NCI-H1048 (cell line): ENCODE measurements around the gene C2CD4C.
"Not testable (repeated sequence)": the region's sequence is repeated elsewhere in the genome, so short reads cannot be mapped to it uniquely, and the experiment has no call there.

ENCODE experiments used
- DNase-seq: peaks from one replicate; lab custom pipeline; 2025; lab: John Stamatoyannopoulos, UW

C2CD4C gene

GRCh38 chr19:438416-438958 lies 29.5 kb upstream of the C2CD4C start:
- no peak for DNase-seq

GRCh38 chr19:437041-437440 lies 28.1 kb upstream of the C2CD4C start:
- no peak for DNase-seq

- no peak for DNase-seq
Measured at GRCh38 chr19:436413-436950, 27.5 kb upstream of the C2CD4C start.

GRCh38 chr19:435707-436412 lies 26.9 kb upstream of the C2CD4C start:
- DNase-seq, result no peak

- no peak for DNase-seq
Measured at GRCh38 chr19:435056-435706, 26.2 kb upstream of the C2CD4C start.

GRCh38 chr19:434152-434960 lies 25.4 kb upstream of the C2CD4C start:
- no peak for DNase-seq

GRCh38 chr19:430701-431100 lies 21.8 kb upstream of the C2CD4C start:
- DNase-seq, result no peak

- DNase-seq, result no peak
Measured at GRCh38 chr19:428149-428548, 19.2 kb upstream of the C2CD4C start.

GRCh38 chr19:427675-428074 lies 18.7 kb upstream of the C2CD4C start:
- DNase-seq, result not testable (repeated sequence)

- no peak for DNase-seq
Measured at GRCh38 chr19:426725-427445, 17.9 kb upstream of the C2CD4C start.

- no peak for DNase-seq
Measured at GRCh38 chr19:425056-425455, 16.1 kb upstream of the C2CD4C start.

- DNase-seq, result no peak
Measured at GRCh38 chr19:424546-424945, 15.6 kb upstream of the C2CD4C start.

GRCh38 chr19:423691-424466 lies 14.9 kb upstream of the C2CD4C start:
- DNase-seq, result no peak

GRCh38 chr19:422917-423226 lies 13.9 kb upstream of the C2CD4C start:
- not testable (repeated sequence) for DNase-seq

- no peak for DNase-seq
Measured at GRCh38 chr19:422213-422916, 13.4 kb upstream of the C2CD4C start.

GRCh38 chr19:419721-420515 lies 11.0 kb upstream of the C2CD4C start:
- DNase-seq, result no peak

- DNase-seq, result no peak
Measured at GRCh38 chr19:418761-419671, 10.1 kb upstream of the C2CD4C start.

GRCh38 chr19:416416-416815 lies 7.5 kb upstream of the C2CD4C start:
- DNase-seq, result no peak

GRCh38 chr19:415292-415691 lies 6.3 kb upstream of the C2CD4C start:
- no peak for DNase-seq
